WTC11 (cell line): ENCODE data around the gene HDAC10. TPM values are rescaled to one million over a fixed set of nuclear protein-coding genes. Genes with fewer than 3 reads are reported as not detected.

Experiments
- ATAC-seq: fragments of 200-7000 bp; cut with Tn5 transposase; 2 replicates; pipeline ENCODE4 v1.10.0; 2021; ENCODE audit warnings: mild to moderate bottlenecking, moderate library complexity
- CTCF ChIA-PET: fragments of 300-600 bp; sonication (Branson Sonifier 250); formaldehyde crosslinking; loops from one replicate; lab custom pipeline; 2021; ENCODE audit warnings: antibody characterized with exemption; lab: Charles Lee
- POLR2A ChIA-PET: fragments of 350-600 bp; sonication (Branson Sonifier 250); formaldehyde crosslinking; loops from one replicate; lab custom pipeline; 2021; ENCODE audit warnings: antibody characterized with exemption; lab: Charles Lee
- DNase-seq: peaks from one replicate; pipeline ENCODE4 v3.0.0; 2021; ENCODE audit warnings: low spot score
- H3K27ac Mint-ChIP-seq: 2 replicates; pipeline ENCODE4 v1.8.0; 2021; ENCODE audit warnings: mixed read lengths
- H3K27me3 Mint-ChIP-seq: 2 replicates; pipeline ENCODE4 v1.8.0; 2021; ENCODE audit warnings: low read depth, mild to moderate bottlenecking, moderate library complexity, mixed read lengths
- H3K36me3 Mint-ChIP-seq: 2 replicates; pipeline ENCODE4 v1.8.0; 2021; ENCODE audit warnings: mixed read lengths
- H3K4me1 Mint-ChIP-seq: 2 replicates; pipeline ENCODE4 v1.8.0; 2022; ENCODE audit warnings: mixed read lengths
- H3K4me3 Mint-ChIP-seq: 2 replicates; pipeline ENCODE4 v1.8.0; 2021; ENCODE audit warnings: mild to moderate bottlenecking, moderate library complexity, mixed read lengths
- H3K9me3 Mint-ChIP-seq: 2 replicates; pipeline ENCODE4 v1.8.0; 2021; ENCODE audit warnings: mixed read lengths
- CBFB ChIP-seq: sonication (generic); formaldehyde crosslinking; IDR thresholded peaks from 2 replicates; pipeline ENCODE4 v1.8.1; 2022; ENCODE audit warnings: mild to moderate bottlenecking, low read depth, missing genetic modification reagents
- FOXP1 ChIP-seq: sonication (generic); formaldehyde crosslinking; IDR thresholded peaks from 2 replicates; pipeline ENCODE4 v1.8.0; 2022; ENCODE audit warnings: missing genetic modification reagents, mild to moderate bottlenecking, moderate library complexity, borderline replicate concordance
- KAT7 ChIP-seq: sonication (generic); formaldehyde crosslinking; IDR thresholded peaks from 2 replicates; pipeline ENCODE4 v1.8.1; 2023; ENCODE audit warnings: missing genetic modification reagents, mild to moderate bottlenecking, borderline replicate concordance
- MYBL2 ChIP-seq: sonication (generic); formaldehyde crosslinking; IDR thresholded peaks from 2 replicates; pipeline ENCODE4 v1.8.1; 2023; ENCODE audit warnings: mild to moderate bottlenecking, moderate library complexity, missing genetic modification reagents
- NFE2L1 ChIP-seq: sonication (generic); formaldehyde crosslinking; IDR thresholded peaks from 2 replicates; pipeline ENCODE4 v1.8.1; 2023; ENCODE audit warnings: missing genetic modification reagents
- NR3C1 ChIP-seq: sonication (generic); formaldehyde crosslinking; conservative IDR thresholded peaks from 2 replicates; pipeline ENCODE4 v1.8.1; 2023; ENCODE audit warnings: low read depth, mild to moderate bottlenecking, missing genetic modification reagents
- SOX15 ChIP-seq: fragments of 250-450 bp; sonication (Bioruptor Pico); IDR thresholded peaks from 2 replicates; pipeline ENCODE4 v1.9.0; 2021; ENCODE audit warnings: mild to moderate bottlenecking
- TCF7 ChIP-seq: sonication (generic); formaldehyde crosslinking; IDR thresholded peaks from 2 replicates; pipeline ENCODE4 v1.8.0; 2022; ENCODE audit warnings: mild to moderate bottlenecking, low read depth, missing genetic modification reagents, moderate library complexity
- TEAD1 ChIP-seq: sonication (generic); formaldehyde crosslinking; IDR thresholded peaks from 2 replicates; pipeline ENCODE4 v1.8.0; 2022; ENCODE audit warnings: mild to moderate bottlenecking, missing genetic modification reagents
- TP53 ChIP-seq: sonication (generic); formaldehyde crosslinking; IDR thresholded peaks from 2 replicates; pipeline ENCODE4 v1.8.1; 2023; ENCODE audit warnings: mild to moderate bottlenecking, missing genetic modification reagents
- ZBTB21 ChIP-seq: sonication (generic); formaldehyde crosslinking; IDR thresholded peaks from 2 replicates; pipeline ENCODE4 v1.8.1; 2023; ENCODE audit warnings: mild to moderate bottlenecking, missing genetic modification reagents, borderline replicate concordance
- ZNF232 ChIP-seq: sonication (generic); formaldehyde crosslinking; IDR thresholded peaks from 2 replicates; pipeline ENCODE4 v1.8.0; 2022; ENCODE audit warnings: mild to moderate bottlenecking, missing genetic modification reagents
- total RNA-seq: library from RNA; stranded (reverse); gene quantifications from 3 replicates; pipeline ENCODE4 v1.2.3, GENCODE V29; 2021
- TF ChIP-seq, protein P1 (sequence below): sonication (generic); formaldehyde crosslinking; IDR thresholded peaks from 2 replicates; pipeline ENCODE4 v1.8.0; 2022; ENCODE audit warnings: mild to moderate bottlenecking, missing genetic modification reagents
- TF ChIP-seq, protein P2 (sequence below): fragments of 250-450 bp; sonication (Bioruptor Pico); IDR thresholded peaks from 2 replicates; pipeline ENCODE4 v1.9.0; 2021; ENCODE audit warnings: moderate library complexity, mild to moderate bottlenecking, inconsistent platforms, borderline replicate concordance
- TF ChIP-seq, protein P3 (sequence below): fragments of 250-450 bp; sonication (Bioruptor Pico); IDR thresholded peaks from 2 replicates; pipeline ENCODE4 v1.8.0; 2021; ENCODE audit warnings: mild to moderate bottlenecking
- TF ChIP-seq, protein P4 (sequence below): sonication (generic); formaldehyde crosslinking; IDR thresholded peaks from 2 replicates; pipeline ENCODE4 v1.8.0; 2023; ENCODE audit warnings: mild to moderate bottlenecking, missing genetic modification reagents
- TF ChIP-seq, protein P5 (sequence below): sonication (generic); formaldehyde crosslinking; IDR thresholded peaks from 2 replicates; pipeline ENCODE4 v1.8.0; 2023; ENCODE audit warnings: missing genetic modification reagents
- TF ChIP-seq, protein P6 (sequence below): sonication (generic); formaldehyde crosslinking; IDR thresholded peaks from 2 replicates; pipeline ENCODE4 v1.8.0; 2023; ENCODE audit warnings: missing genetic modification reagents, mild to moderate bottlenecking, borderline replicate concordance

The HDAC10 gene
- total RNA-seq, 1 experiment from 2014 or later: 40.9 TPM

DNA sequence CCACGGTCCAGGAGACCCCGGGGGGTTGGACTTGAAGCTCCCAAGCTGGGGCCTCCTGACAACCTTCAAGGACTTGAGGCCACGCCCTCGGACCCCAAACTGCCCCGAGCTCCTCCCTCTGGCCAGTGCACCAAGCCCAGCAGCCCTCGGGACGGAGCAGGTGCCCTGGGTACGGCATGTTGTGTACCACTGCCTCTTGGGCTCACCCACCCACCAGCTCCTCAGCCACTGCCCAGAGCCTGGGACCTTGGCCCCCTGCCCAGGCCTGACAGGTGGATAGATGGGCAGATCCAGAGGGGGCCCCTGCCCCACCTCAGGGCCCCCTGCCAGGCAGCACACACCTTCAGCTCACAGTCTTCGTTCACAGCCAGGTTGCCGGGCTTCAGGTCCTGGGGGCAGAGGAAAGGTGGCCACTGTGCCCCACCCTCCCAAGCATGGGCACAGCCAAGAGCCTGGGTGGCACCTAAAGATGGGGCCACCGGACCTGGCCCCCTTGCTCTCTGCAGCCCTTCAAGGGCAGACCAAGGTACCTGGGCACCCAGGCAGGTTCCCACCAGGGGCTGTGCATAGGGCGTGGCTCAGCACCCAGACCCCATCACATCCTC is 5.3 kb upstream of the HDAC10 start (continued):
- TF ChIP-seq, protein P1, sequence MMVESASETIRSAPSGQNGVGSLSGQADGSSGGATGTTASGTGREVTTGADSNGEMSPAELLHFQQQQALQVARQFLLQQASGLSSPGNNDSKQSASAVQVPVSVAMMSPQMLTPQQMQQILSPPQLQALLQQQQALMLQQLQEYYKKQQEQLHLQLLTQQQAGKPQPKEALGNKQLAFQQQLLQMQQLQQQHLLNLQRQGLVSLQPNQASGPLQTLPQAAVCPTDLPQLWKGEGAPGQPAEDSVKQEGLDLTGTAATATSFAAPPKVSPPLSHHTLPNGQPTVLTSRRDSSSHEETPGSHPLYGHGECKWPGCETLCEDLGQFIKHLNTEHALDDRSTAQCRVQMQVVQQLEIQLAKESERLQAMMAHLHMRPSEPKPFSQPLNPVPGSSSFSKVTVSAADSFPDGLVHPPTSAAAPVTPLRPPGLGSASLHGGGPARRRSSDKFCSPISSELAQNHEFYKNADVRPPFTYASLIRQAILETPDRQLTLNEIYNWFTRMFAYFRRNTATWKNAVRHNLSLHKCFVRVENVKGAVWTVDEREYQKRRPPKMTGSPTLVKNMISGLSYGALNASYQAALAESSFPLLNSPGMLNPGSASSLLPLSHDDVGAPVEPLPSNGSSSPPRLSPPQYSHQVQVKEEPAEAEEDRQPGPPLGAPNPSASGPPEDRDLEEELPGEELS (CRISPR knock-in tag): no peak
- no peak for TF ChIP-seq TEAD1
- TF ChIP-seq, protein P2, sequence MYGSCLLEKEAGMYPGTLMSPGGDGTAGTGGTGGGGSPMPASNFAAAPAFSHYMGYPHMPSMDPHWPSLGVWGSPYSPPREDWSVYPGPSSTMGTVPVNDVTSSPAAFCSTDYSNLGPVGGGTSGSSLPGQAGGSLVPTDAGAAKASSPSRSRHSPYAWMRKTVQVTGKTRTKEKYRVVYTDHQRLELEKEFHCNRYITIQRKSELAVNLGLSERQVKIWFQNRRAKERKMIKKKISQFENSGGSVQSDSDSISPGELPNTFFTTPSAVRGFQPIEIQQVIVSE: no peak
- no peak for TF ChIP-seq MYBL2 (CRISPR knock-in tag)
- TF ChIP-seq FOXP1 (CRISPR knock-in tag): no peak
- no peak for TF ChIP-seq KAT7 (CRISPR knock-in tag)
- TF ChIP-seq SOX15 (CRISPR knock-in tag): no peak
- no peak for TF ChIP-seq CBFB (CRISPR knock-in tag)
- no peak for TF ChIP-seq NFE2L1 (CRISPR knock-in tag)
- TF ChIP-seq, protein P3, sequence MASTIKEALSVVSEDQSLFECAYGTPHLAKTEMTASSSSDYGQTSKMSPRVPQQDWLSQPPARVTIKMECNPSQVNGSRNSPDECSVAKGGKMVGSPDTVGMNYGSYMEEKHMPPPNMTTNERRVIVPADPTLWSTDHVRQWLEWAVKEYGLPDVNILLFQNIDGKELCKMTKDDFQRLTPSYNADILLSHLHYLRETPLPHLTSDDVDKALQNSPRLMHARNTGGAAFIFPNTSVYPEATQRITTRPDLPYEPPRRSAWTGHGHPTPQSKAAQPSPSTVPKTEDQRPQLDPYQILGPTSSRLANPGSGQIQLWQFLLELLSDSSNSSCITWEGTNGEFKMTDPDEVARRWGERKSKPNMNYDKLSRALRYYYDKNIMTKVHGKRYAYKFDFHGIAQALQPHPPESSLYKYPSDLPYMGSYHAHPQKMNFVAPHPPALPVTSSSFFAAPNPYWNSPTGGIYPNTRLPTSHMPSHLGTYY (CRISPR knock-in tag): no peak
- TF ChIP-seq, protein P4, sequence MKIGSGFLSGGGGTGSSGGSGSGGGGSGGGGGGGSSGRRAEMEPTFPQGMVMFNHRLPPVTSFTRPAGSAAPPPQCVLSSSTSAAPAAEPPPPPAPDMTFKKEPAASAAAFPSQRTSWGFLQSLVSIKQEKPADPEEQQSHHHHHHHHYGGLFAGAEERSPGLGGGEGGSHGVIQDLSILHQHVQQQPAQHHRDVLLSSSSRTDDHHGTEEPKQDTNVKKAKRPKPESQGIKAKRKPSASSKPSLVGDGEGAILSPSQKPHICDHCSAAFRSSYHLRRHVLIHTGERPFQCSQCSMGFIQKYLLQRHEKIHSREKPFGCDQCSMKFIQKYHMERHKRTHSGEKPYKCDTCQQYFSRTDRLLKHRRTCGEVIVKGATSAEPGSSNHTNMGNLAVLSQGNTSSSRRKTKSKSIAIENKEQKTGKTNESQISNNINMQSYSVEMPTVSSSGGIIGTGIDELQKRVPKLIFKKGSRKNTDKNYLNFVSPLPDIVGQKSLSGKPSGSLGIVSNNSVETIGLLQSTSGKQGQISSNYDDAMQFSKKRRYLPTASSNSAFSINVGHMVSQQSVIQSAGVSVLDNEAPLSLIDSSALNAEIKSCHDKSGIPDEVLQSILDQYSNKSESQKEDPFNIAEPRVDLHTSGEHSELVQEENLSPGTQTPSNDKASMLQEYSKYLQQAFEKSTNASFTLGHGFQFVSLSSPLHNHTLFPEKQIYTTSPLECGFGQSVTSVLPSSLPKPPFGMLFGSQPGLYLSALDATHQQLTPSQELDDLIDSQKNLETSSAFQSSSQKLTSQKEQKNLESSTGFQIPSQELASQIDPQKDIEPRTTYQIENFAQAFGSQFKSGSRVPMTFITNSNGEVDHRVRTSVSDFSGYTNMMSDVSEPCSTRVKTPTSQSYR (CRISPR knock-in tag): no peak
- no peak for TF ChIP-seq ZNF232 (CRISPR knock-in tag)

DNA sequence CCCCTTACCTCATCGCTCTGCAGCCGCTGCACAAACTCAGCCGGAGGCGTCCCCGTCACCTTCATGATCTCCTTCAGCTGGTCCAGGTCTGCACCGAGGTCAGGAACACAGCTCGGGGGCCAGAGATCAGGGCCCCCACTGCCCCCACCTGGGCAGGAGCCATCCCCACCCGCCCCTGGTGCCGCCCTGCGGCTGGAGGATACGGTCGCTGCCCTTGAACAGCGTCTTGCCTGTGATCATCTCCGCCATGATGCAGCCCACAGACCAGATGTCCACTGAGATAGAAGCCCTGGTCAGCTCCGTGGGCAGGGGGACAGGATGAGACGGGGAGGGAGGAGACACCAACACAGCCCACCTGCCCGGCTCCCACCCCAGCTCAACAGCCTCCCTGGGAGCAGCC is 4.5 kb upstream of the HDAC10 start:
- no peak overlapping the region for H3K4me3 Mint-ChIP-seq
- H3K4me1 Mint-ChIP-seq: no peaks in the 10 kb centered on the region
- TF ChIP-seq, protein P5, sequence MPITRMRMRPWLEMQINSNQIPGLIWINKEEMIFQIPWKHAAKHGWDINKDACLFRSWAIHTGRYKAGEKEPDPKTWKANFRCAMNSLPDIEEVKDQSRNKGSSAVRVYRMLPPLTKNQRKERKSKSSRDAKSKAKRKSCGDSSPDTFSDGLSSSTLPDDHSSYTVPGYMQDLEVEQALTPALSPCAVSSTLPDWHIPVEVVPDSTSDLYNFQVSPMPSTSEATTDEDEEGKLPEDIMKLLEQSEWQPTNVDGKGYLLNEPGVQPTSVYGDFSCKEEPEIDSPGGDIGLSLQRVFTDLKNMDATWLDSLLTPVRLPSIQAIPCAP (CRISPR knock-in tag): no peak
- DNase-seq: no peak
- ChIA-PET POLR2A (no interaction called here), CTCF (interaction anchor here (1.2 to 1.6 kb wide), 2 partner anchors 15 to 86 kb away, joined by 3 to 4 read pairs; no protein-coding TSS in a partner anchor)
- no peaks in the 10 kb centered on the region for H3K36me3 Mint-ChIP-seq
- H3K27me3 Mint-ChIP-seq: peaks cover 3% of the 10 kb centered on the region; the same call in 1 of the 2 replicates
- no peak for ATAC-seq
- no peak overlapping the region for H3K27ac Mint-ChIP-seq
- no peaks in the 10 kb centered on the region for H3K9me3 Mint-ChIP-seq

DNA sequence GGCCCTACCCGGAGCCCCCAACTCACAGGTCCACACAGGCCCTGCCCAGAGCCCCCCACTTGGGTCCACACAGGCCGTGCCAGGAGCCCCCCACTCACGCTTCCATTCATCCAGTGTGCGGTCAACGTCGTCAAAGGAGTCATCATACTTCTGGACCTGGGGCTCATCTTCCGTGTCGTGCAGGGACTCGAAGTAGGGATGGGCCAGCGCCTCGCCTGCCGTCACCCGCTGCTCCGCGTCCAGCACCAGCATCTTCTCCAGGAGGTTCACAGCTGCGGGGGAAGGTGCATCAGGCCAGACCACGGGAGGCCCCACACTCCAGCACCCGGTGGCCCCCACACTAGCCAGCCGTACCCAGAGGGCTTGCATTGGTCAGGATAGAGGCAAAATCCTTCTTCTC is 4.0 kb upstream of the HDAC10 start:
- DNase-seq: no peak
- Mint-ChIP-seq H3K27me3 (peaks cover 3% of the 10 kb centered on the region; the same call in 1 of the 2 replicates), H3K36me3 (no peaks in the 10 kb centered on the region), H3K4me1 (peaks cover 3% of the 10 kb centered on the region; the same call in 1 of the 2 replicates), H3K4me3 (no peak overlapping the region), H3K27ac (no peak overlapping the region), H3K9me3 (no peaks in the 10 kb centered on the region)
- CTCF ChIA-PET: no interaction called here
- ATAC-seq: no peak
- POLR2A ChIA-PET: no interaction called here
- TF ChIP-seq FOXP1 (CRISPR knock-in tag) (no peak), TP53 (no peak), ZBTB21 (no peak), TCF7 (CRISPR knock-in tag) (no peak), NR3C1 (no peak)
- TF ChIP-seq, protein P6, sequence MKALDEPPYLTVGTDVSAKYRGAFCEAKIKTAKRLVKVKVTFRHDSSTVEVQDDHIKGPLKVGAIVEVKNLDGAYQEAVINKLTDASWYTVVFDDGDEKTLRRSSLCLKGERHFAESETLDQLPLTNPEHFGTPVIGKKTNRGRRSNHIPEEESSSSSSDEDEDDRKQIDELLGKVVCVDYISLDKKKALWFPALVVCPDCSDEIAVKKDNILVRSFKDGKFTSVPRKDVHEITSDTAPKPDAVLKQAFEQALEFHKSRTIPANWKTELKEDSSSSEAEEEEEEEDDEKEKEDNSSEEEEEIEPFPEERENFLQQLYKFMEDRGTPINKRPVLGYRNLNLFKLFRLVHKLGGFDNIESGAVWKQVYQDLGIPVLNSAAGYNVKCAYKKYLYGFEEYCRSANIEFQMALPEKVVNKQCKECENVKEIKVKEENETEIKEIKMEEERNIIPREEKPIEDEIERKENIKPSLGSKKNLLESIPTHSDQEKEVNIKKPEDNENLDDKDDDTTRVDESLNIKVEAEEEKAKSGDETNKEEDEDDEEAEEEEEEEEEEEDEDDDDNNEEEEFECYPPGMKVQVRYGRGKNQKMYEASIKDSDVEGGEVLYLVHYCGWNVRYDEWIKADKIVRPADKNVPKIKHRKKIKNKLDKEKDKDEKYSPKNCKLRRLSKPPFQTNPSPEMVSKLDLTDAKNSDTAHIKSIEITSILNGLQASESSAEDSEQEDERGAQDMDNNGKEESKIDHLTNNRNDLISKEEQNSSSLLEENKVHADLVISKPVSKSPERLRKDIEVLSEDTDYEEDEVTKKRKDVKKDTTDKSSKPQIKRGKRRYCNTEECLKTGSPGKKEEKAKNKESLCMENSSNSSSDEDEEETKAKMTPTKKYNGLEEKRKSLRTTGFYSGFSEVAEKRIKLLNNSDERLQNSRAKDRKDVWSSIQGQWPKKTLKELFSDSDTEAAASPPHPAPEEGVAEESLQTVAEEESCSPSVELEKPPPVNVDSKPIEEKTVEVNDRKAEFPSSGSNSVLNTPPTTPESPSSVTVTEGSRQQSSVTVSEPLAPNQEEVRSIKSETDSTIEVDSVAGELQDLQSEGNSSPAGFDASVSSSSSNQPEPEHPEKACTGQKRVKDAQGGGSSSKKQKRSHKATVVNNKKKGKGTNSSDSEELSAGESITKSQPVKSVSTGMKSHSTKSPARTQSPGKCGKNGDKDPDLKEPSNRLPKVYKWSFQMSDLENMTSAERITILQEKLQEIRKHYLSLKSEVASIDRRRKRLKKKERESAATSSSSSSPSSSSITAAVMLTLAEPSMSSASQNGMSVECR: no peak
